HCT116 (cell line): ENCODE results near the gene ATG14.

Experiments
- CEBPB ChIP-seq: IDR thresholded peaks from 2 replicates; pipeline ENCODE4 v1.6.1; 2012; ENCODE audit warnings: low read depth
- CTCF ChIP-seq, 3 experiments: fragments of 200-600 bp in 1 of 3; sonication (generic) in 1 of 3; IDR thresholded peaks in 2 of 3; conservative IDR thresholded peaks in 1 of 3; 2 replicates each; pipeline ENCODE4 v1.5.1; 2012 to 2017; ENCODE audit warnings: low read depth in 2 of 3, low read length in 2 of 3, antibody characterized with exemption in 1 of 3, borderline replicate concordance in 1 of 3, control low read depth in 1 of 3, mild to moderate bottlenecking in 1 of 3, mixed read lengths in 1 of 3, mixed run types in 1 of 3, moderate library complexity in 1 of 3; ENCODE audit not compliant: insufficient read depth in 1 of 3
- JUND ChIP-seq: IDR thresholded peaks from 2 replicates; pipeline ENCODE4 v1.6.1; 2012
- MAX ChIP-seq: IDR thresholded peaks from 2 replicates; pipeline ENCODE4 v1.6.1; 2012
- POLR2AphosphoS5 ChIP-seq: IDR thresholded peaks from 2 replicates; pipeline ENCODE4 v1.6.1; 2011; ENCODE audit warnings: mild to moderate bottlenecking, low read depth, low read length, moderate library complexity
- SP1 ChIP-seq: IDR thresholded peaks from 2 replicates; pipeline ENCODE4 v1.6.1; 2012; ENCODE audit warnings: low read depth
- SRF ChIP-seq: IDR thresholded peaks from 2 replicates; pipeline ENCODE4 v1.6.1; 2012; ENCODE audit warnings: low read depth
- ZNF274 ChIP-seq: fragments of 200-500 bp; sonication (Bioruptor generic); IDR thresholded peaks from 2 replicates; pipeline ENCODE4 v1.6.1; 2014; ENCODE audit warnings: mild to moderate bottlenecking, low read depth, low read length, inconsistent platforms

- TF ChIP-seq CTCF (IDR thresholded peaks at IDR 0.05 in 2 of 3, conservative IDR thresholded peaks at IDR 0.05 in 1 of 3; ENCODE audit: borderline replicate concordance in 1 of 3, insufficient read depth in 1 of 3, low read depth in 2 of 3, low read length in 2 of 3): no peak
- TF ChIP-seq POLR2AphosphoS5: no peak
- TF ChIP-seq JUND: no peak
- TF ChIP-seq CEBPB: no peak
- no peak for TF ChIP-seq MAX
- TF ChIP-seq ZNF274: no peak
- no peak for TF ChIP-seq SP1
- TF ChIP-seq SRF: no peak
These were observed 37.5 kb upstream of the ATG14 start for GRCh38 chr14:55449116-55449515.
